SK-N-MC (cell line): ENCODE results near the gene COL15A1.

Source experiments
- EZH2 ChIP-seq: fragments of 200-600 bp; sonication (generic); IDR thresholded peaks from one replicate; pipeline ENCODE4 v1.6.1; 2017; ENCODE audit warnings: antibody characterized with exemption
- FOXP2 ChIP-seq: optimal IDR thresholded peaks from 2 replicates; pipeline ENCODE3; 2011; ENCODE audit warnings: mild to moderate bottlenecking, moderate library complexity; ENCODE audit not compliant: insufficient read depth; ENCODE audit errors: extremely low read length, control extremely low read depth
- POLR2AphosphoS5 ChIP-seq: IDR thresholded peaks from 2 replicates; pipeline ENCODE4 v1.6.1; 2012; ENCODE audit warnings: mild to moderate bottlenecking, low read depth, low read length, borderline replicate concordance

- TF ChIP-seq POLR2AphosphoS5, result no peak
- TF ChIP-seq EZH2, result no peak
- TF ChIP-seq FOXP2, result no peak
These were observed 49.3 kb downstream of the COL15A1 start for GRCh38 chr9:98992885-98993569.
